NCI-H2029 (cell line): ENCODE measurements around the gene MED23.

Experiments used
- DNase-seq: peaks from one replicate; lab custom pipeline; 2025; lab: John Stamatoyannopoulos, UW

MED23 gene

GRCh38 chr6:131627724-131628682 is at the start of gene MED23:
Gene MED23 (minus strand): TSS chr6:131628242. CDS start chr6:131628049, 193 bp downstream.
- DNase-seq, result peak; percentile 76

GRCh38 chr6:131673184-131673583 is 45.1 kb upstream of the MED23 start:
- DNase-seq, result no peak

- no peak for DNase-seq
Measured at GRCh38 chr6:131669891-131670290, 41.8 kb upstream of the MED23 start.

GRCh38 chr6:131663578-131664165 is 35.6 kb upstream of the MED23 start:
- DNase-seq, result no peak

DNA sequence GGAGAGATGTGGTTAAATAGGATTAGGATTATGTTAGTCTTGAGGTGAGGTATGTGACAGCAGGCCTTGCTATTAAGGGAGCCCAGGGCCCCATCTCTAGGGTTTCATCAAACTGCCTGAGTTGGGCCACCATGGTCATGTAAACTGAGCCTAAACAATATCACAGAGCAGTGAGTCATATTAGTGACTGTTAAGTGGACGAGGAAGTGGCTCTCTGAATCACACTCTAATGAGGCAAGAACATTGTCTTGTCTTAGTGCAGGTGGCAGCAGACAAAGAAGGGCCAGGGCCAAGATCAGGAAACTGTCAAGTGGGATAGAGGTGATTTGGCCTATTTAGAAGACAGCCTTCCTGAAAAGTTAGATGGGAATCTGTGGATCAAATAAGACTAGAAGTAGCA is 32.2 kb upstream of the MED23 start:
- no peak for DNase-seq

DNA sequence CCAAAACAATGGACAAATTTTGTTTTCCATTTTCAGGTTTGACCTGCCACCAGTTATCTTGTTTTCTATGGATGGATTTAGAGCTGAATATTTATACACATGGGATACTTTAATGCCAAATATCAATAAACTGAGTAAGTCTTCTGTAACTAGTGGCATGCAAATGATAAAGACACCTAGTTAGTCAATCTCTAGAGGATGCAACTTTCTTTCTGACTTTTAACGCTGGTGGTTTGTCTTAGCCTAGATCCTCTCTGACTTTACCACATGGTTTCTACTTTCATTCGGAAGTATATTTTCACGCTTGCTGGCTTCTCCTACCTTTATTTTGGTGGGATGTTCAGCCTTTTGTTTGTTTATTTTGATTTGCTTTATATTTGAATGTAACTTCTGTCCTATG is 30.2 kb upstream of the MED23 start:
- DNase-seq, result no peak

DNA sequence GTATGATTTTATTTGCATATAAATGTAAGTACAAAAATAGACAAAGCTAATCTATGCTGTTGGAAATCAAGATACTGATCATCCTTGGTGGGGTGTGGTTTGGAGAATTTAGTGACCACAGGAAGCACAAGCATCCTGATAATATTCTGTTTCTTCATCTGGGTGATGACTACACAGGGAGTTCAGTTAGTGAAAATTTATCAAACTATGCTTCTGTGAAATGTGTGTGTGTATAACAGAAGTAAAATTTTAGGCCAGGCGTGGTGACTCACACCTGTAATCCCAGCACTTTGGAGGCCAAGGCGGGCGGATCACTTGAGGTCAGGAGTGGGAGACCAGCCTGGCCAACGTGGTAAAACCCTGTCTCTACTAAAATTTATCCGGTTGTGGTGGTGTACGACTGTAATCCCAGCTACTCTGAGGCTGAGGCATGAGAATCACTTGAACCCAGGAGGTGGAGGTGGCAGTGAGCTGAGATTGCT is 29.6 kb upstream of the MED23 start:
- no peak for DNase-seq

DNA sequence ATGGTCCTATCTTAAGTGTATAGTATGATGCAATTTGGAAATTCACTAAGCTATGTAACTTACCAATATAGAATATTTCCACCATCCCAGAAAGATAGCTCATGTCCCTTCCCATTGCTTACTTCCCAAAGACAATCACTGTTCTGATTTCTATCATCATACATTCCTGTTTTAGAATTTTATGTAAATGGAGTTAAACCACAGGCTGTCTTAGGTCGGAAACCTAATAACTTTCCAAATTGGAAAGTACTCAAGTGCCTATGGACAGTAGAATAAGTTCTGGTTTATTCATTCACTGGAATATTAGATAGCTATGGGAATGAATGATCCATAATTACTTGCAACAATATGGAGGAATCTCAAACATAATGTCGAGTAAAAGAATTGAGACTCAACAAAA is 29.2 kb upstream of the MED23 start:
- no peak for DNase-seq

- DNase-seq, result no peak
Measured at GRCh38 chr6:131656667-131657066, 28.6 kb upstream of the MED23 start.

- DNase-seq, result no peak
Measured at GRCh38 chr6:131655951-131656350, 27.9 kb upstream of the MED23 start.

GRCh38 chr6:131655387-131655786 is 27.3 kb upstream of the MED23 start:
- no peak for DNase-seq

GRCh38 chr6:131654326-131654725 is 26.3 kb upstream of the MED23 start:
- DNase-seq, result no peak

- DNase-seq, result no peak
Measured at GRCh38 chr6:131652472-131652871, 24.4 kb upstream of the MED23 start.

DNA sequence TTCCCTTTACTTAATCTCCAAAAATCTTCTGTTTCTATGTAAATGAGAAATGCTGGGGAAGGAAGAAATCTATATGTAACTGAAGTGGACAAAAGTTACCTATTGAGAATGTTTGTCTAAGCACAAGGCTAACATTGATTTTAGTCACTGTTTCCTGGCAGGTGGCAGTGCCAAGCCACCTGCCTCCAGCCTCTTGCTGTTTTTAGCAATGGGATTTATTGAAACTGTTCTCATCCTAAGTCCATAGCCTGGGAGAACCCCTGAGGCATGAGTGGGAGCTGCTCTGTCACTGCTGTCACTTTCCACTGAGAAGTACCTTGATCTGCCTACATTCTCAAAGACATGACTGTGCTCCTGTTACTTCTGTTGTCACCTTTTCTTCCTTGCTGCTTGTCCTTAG is 23.7 kb upstream of the MED23 start:
- DNase-seq, result peak; percentile 23

GRCh38 chr6:131646249-131646670 is 18.2 kb upstream of the MED23 start:
- DNase-seq, result no peak

- no peak for DNase-seq
Measured at GRCh38 chr6:131645846-131646245, 17.8 kb upstream of the MED23 start.

DNA sequence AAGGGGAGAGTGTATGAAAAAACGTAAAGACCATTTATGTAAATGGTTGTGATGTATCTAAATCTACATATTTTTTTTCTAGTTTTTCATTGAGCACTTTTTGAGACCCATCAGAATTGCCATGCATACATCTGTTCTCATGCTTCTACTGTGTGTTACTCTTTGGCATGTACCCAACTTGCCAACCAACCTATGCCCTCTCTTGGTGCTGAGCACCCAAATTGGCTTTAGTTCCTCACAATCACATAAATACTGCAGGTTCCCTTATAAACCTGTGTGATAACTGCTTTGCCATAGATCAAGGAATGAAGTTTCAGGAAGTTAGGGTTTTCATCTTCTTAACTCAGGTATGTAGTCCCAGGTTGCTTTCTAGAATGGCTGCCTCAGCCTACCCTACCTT is 16.9 kb upstream of the MED23 start:
- DNase-seq, result no peak

GRCh38 chr6:131643855-131644460 is 15.9 kb upstream of the MED23 start:
- no peak for DNase-seq

DNA sequence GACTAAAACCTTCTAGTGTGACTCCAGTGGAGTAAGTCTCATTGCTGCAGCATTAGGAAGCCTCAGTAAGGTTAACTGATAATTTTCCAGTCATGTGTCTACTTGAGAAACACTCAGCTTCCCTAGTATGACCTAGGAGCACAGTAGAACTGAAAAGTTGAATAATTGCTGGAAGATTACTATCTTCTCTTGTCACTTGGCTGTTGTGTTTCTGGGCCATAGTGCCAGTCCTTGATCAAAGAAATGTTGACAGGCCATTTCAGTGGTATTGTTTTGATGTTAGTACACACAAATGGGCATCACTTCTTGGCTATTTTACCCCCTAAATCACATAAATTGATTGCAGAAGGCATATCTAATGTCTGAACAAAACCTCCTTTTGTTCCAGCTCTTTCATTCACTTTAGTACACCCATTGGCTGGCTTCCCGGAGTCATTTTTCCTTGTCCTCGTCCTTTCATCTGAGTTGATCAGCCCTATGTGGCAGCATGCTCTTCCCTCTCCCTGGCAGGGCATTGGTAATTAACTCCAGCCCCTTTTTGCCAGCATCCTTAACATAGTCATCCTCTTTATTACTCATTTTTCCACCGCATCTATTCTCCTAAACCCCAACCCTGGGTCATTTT is 15.1 kb upstream of the MED23 start:
- DNase-seq, result no peak

- no peak for DNase-seq
Measured at GRCh38 chr6:131642565-131642964, 14.5 kb upstream of the MED23 start.

- no peak for DNase-seq
Measured at GRCh38 chr6:131641554-131641953, 13.5 kb upstream of the MED23 start.

DNA sequence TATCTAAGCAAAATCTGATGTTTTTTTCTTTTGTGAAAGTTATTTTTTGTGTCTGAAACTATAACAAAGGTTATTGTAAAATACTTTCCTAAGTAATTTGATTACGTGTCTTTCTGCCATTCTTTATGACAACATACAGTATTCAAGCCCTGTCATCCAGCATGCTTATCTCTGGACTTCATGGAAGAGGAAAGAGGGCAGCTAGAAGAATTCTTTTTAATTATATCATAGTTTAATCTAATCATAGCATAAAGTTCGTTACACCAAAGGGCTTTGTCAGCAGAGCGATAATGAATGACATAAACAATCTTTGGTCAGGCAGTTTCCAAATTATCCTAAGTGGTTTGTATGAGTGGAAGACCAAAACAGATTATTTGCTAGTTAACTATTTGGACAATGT is 12.5 kb upstream of the MED23 start:
- no peak for DNase-seq
